Measurements from ENCODE around the gene ZSWIM3. TPM values are rescaled to one million over a fixed set of nuclear protein-coding genes. Genes with fewer than 3 reads are reported as not detected.

Gene ZSWIM3
- total RNA-seq, 1 experiment from 2014 or later: 6.4 TPM

DNA sequence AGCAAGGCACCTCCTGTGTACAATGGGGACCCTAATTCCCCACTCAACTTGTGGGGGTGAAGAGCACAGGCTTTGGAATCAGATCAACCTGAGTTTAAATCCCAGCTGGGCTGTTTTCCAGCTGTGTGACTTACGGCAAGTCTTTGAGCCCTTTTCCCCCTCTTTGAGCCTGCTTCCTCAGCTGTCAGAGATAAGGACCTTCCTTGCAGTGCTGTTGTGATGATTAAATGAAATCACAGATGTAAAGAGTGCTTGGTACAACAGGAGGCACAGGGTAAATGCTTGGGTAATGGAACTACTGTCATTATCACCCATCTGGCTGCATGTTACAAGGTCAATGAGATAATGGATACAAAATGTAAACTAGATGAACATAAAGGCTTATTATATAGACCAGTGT lies 20.6 kb upstream of the ZSWIM3 start:
- Mint-ChIP-seq H3K9me3 (ENCODE audit: unreplicated experiment) (no peaks in the 10 kb centered on the region), H3K27ac (ENCODE audit: unreplicated experiment) (no peak overlapping the region), H3K4me3 (ENCODE audit: unreplicated experiment) (no peak overlapping the region), H3K4me1 (ENCODE audit: low read depth, unreplicated experiment) (peaks cover 9% of the 10 kb centered on the region), H3K36me3 (ENCODE audit: insufficient read depth, unreplicated experiment) (peaks cover 13% of the 10 kb centered on the region), H3K27me3 (ENCODE audit: insufficient read depth, unreplicated experiment) (no peaks in the 10 kb centered on the region)
- CTCF ChIA-PET: interaction anchor here (0.5 to 0.6 kb wide), 2 partner anchors 91 to 494 kb away, joined by 3 to 4 read pairs; no protein-coding TSS in a partner anchor
- no peaks in the 10 kb centered on the region for H3K27me3 ChIP-seq (replicated peaks; ENCODE audit: control insufficient read depth, insufficient read depth, low read length)
- no peak for DNase-seq
- POLR2A ChIA-PET: no interaction called here
- TF ChIP-seq, protein P1, sequence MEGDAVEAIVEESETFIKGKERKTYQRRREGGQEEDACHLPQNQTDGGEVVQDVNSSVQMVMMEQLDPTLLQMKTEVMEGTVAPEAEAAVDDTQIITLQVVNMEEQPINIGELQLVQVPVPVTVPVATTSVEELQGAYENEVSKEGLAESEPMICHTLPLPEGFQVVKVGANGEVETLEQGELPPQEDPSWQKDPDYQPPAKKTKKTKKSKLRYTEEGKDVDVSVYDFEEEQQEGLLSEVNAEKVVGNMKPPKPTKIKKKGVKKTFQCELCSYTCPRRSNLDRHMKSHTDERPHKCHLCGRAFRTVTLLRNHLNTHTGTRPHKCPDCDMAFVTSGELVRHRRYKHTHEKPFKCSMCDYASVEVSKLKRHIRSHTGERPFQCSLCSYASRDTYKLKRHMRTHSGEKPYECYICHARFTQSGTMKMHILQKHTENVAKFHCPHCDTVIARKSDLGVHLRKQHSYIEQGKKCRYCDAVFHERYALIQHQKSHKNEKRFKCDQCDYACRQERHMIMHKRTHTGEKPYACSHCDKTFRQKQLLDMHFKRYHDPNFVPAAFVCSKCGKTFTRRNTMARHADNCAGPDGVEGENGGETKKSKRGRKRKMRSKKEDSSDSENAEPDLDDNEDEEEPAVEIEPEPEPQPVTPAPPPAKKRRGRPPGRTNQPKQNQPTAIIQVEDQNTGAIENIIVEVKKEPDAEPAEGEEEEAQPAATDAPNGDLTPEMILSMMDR (IDR thresholded peaks at IDR 0.05; ENCODE audit: insufficient read depth in 1 of 2, low read depth in 1 of 2, low read length in 1 of 2, severe bottlenecking in 1 of 2, unreplicated experiment in 1 of 2): no peak
- peaks cover 3% of the 10 kb centered on the region; the same call in 1 of the 2 replicates for H3K36me3 ChIP-seq (ENCODE audit: control insufficient read depth, insufficient read depth, low read length)
- H3K4me3 ChIP-seq (ENCODE audit: low read depth, low read length): no peak overlapping the region
- BruUV-seq (replicated peaks): no TSS peak
- intact Hi-C loops (cut with micrococcal nuclease; ENCODE audit: unreplicated experiment): no loop called here
- peaks cover 13% of the 10 kb centered on the region for H3K4me1 ChIP-seq
- H3K9me3 ChIP-seq: no peaks in the 10 kb centered on the region

DNA sequence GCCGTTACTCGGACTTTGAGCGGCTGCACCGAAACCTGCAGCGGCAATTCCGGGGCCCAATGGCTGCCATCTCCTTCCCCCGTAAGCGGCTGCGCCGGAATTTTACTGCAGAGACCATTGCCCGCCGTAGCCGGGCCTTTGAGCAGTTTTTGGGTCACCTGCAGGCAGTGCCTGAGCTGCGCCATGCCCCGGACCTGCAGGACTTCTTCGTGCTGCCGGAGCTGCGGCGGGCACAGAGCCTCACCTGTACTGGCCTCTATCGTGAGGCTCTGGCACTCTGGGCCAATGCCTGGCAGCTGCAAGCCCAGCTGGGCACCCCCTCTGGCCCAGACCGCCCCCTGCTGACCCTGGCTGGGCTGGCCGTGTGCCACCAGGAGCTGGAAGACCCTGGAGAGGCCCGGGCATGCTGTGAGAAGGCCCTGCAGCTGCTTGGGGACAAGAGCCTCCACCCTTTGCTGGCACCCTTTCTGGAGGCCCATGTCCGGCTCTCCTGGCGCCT lies 16.7 kb upstream of the ZSWIM3 start:
- Histone ChIP-seq H3K27me3 (replicated peaks; ENCODE audit: control insufficient read depth, insufficient read depth, low read length) (no peaks in the 10 kb centered on the region), H3K4me3 (ENCODE audit: low read depth, low read length) (no peak overlapping the region), H3K9me3 (no peaks in the 10 kb centered on the region), H3K36me3 (ENCODE audit: control insufficient read depth, insufficient read depth, low read length) (peaks cover 7% of the 10 kb centered on the region; the same call in 1 of the 2 replicates), H3K4me1 (no peaks in the 10 kb centered on the region)
- no peaks in the 10 kb centered on the region for H3K9me3 Mint-ChIP-seq (ENCODE audit: unreplicated experiment)
- H3K36me3 Mint-ChIP-seq (ENCODE audit: insufficient read depth, unreplicated experiment): peaks cover 42% of the 10 kb centered on the region
- intact Hi-C loops (cut with micrococcal nuclease; ENCODE audit: unreplicated experiment): no loop called here
- no peak overlapping the region for H3K4me3 Mint-ChIP-seq (ENCODE audit: unreplicated experiment)
- no peaks in the 10 kb centered on the region for H3K27me3 Mint-ChIP-seq (ENCODE audit: insufficient read depth, unreplicated experiment)
- H3K4me1 Mint-ChIP-seq (ENCODE audit: low read depth, unreplicated experiment): no peaks in the 10 kb centered on the region
- H3K27ac Mint-ChIP-seq (ENCODE audit: unreplicated experiment): no peak overlapping the region
- ChIA-PET POLR2A (interaction anchor here (0.6 kb wide), 1 partner anchor 16 kb away, joined by 3 read pairs; no protein-coding TSS in a partner anchor), CTCF (no interaction called here)
- TF ChIP-seq, protein P1 (IDR thresholded peaks at IDR 0.05; ENCODE audit: insufficient read depth in 1 of 2, low read depth in 1 of 2, low read length in 1 of 2, severe bottlenecking in 1 of 2, unreplicated experiment in 1 of 2): no peak
- BruUV-seq (replicated peaks): no TSS peak
- no peak for DNase-seq

DNA sequence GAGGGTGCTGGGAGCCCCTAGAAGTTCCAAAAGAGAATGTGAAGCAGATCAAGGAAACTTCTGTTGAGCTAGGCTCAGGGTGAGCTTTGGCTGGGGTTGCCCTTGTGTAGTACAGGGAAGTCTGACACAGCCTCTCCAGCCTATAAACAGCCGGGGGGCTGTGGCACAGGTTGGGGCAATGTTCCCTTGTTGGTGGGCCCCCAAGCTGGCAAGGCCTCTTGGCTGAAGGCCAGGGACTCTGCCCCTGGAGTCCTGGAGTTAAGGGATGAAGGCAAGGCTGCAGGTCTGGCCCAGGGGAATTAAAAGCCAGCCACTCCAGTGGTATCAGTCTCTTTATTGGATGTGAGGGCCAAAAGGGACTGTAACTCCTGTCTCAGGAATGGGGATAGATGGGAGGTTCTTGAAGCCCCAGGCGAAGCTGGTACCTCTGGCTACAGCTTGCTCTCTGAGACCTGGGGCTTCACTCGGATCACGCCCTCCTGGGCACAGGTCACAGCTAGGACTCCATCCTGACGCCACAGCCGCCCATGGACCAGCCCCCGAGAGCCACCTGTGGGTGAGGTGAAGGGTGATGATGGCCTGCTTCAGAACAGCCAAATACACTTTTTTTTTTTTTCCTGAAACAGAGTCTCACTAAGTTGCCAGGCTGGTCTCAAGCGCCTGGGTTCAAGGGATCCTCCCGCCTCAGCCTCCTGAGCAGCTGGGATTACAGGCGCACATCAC lies 15.8 kb upstream of the ZSWIM3 start:
- H3K9me3 ChIP-seq: no peaks in the 10 kb centered on the region
- H3K27me3 ChIP-seq (replicated peaks; ENCODE audit: control insufficient read depth, insufficient read depth, low read length): no peaks in the 10 kb centered on the region
- Mint-ChIP-seq H3K9me3 (ENCODE audit: unreplicated experiment) (no peaks in the 10 kb centered on the region), H3K4me3 (ENCODE audit: unreplicated experiment) (no peak overlapping the region), H3K4me1 (ENCODE audit: low read depth, unreplicated experiment) (no peaks in the 10 kb centered on the region), H3K27ac (ENCODE audit: unreplicated experiment) (no peak overlapping the region), H3K36me3 (ENCODE audit: insufficient read depth, unreplicated experiment) (peaks cover 44% of the 10 kb centered on the region), H3K27me3 (ENCODE audit: insufficient read depth, unreplicated experiment) (no peaks in the 10 kb centered on the region)
- intact Hi-C loops (cut with micrococcal nuclease; ENCODE audit: unreplicated experiment): no loop called here
- CTCF ChIA-PET: interaction anchor here (0.9 kb wide), 1 partner anchor 128 kb away, joined by 5 read pairs; no protein-coding TSS in a partner anchor
- no peak for DNase-seq
- no TSS peak for BruUV-seq (replicated peaks)
- POLR2A ChIA-PET: interaction anchor here (0.6 kb wide), 2 partner anchors 15 to 77 kb away, joined by 3 to 4 read pairs; no protein-coding TSS in a partner anchor
- peaks cover 7% of the 10 kb centered on the region; the same call in 1 of the 2 replicates for H3K36me3 ChIP-seq (ENCODE audit: control insufficient read depth, insufficient read depth, low read length)
- H3K4me1 ChIP-seq: no peaks in the 10 kb centered on the region
- TF ChIP-seq, protein P1 (IDR thresholded peaks at IDR 0.05; ENCODE audit: insufficient read depth in 1 of 2, low read depth in 1 of 2, low read length in 1 of 2, severe bottlenecking in 1 of 2, unreplicated experiment in 1 of 2): no peak
- H3K4me3 ChIP-seq (ENCODE audit: low read depth, low read length): no peak overlapping the region
